ENCODE results near the gene TPO.

DNA sequence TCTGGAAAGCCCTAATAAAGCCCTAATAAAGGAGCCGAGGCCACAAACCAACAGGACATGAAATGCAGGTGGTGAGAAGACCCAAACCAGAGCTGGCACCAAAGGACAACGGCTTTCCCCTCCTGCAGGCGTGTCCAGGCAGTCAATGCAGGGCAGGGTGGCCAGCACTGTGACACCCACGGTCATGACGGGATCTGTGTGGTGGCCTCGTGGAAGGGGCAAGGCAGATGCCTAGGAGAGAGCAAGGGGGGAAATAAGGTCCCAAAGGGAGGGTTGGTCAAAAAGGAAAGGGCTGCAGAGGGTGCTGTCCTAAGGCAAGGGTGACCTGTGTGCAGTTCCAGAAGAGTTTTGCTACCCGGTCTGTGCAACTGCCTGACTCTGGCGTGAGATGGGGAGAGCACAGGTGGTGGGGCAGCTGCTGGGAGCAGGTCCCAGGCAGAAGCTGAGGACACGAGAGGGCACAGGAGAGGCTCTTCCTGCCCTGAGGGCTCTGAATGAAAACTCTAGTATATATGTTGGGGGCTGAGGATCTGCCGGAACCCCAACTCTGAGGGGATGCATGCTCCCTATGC, 156.7 kb downstream of the TPO start:
- TF ChIP-seq, protein P1, sequence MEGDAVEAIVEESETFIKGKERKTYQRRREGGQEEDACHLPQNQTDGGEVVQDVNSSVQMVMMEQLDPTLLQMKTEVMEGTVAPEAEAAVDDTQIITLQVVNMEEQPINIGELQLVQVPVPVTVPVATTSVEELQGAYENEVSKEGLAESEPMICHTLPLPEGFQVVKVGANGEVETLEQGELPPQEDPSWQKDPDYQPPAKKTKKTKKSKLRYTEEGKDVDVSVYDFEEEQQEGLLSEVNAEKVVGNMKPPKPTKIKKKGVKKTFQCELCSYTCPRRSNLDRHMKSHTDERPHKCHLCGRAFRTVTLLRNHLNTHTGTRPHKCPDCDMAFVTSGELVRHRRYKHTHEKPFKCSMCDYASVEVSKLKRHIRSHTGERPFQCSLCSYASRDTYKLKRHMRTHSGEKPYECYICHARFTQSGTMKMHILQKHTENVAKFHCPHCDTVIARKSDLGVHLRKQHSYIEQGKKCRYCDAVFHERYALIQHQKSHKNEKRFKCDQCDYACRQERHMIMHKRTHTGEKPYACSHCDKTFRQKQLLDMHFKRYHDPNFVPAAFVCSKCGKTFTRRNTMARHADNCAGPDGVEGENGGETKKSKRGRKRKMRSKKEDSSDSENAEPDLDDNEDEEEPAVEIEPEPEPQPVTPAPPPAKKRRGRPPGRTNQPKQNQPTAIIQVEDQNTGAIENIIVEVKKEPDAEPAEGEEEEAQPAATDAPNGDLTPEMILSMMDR (IDR thresholded peaks at IDR 0.05): no peak
- TF ChIP-seq POLR2A (IDR thresholded peaks at IDR 0.05): no peak
- TF ChIP-seq EP300 (IDR thresholded peaks at IDR 0.05): no peak
